Thoracic aorta (tissue), 2 donors: ENCODE data around the gene PRDM16. TPM values are rescaled to one million over a fixed set of nuclear protein-coding genes. Genes with fewer than 3 reads are reported as not detected.
"Not testable (repeated sequence)": the region's sequence is repeated elsewhere in the genome, so short reads cannot be mapped to it uniquely, and the experiment has no call there.

Experiments used
- ATAC-seq: fragments of 150-250 bp; one replicate; pipeline ENCODE4 v1.8.0; 2017; ENCODE audit warnings: low read depth; ENCODE audit not compliant: insufficient number of reproducible peaks, low FRiP score
- DNase-seq: peaks from one replicate; pipeline ENCODE4 v3.0.0-alpha.2; 2020; ENCODE audit warnings: low spot score
- H3K27ac ChIP-seq, 2 donors: fragments of 200-600 bp; sonication (generic); 1 replicate in 1 of 2; 2 replicates in 1 of 2; pipeline ENCODE4 v1.5.1; 2016; ENCODE audit warnings: mild to moderate bottlenecking in 2 of 2, moderate library complexity in 2 of 2
- H3K27me3 ChIP-seq: fragments of 200-600 bp; sonication (generic); replicated peaks from 2 replicates; pipeline ENCODE4 v1.6.0; 2016; ENCODE audit warnings: mild to moderate bottlenecking; ENCODE audit not compliant: insufficient read depth
- H3K36me3 ChIP-seq: fragments of 200-600 bp; sonication (generic); one replicate; pipeline ENCODE4 v1.5.1; 2016
- H3K4me1 ChIP-seq, 2 donors: fragments of 200-600 bp; sonication (generic); 1 replicate in 1 of 2; 2 replicates in 1 of 2; pipeline versions ENCODE4 v1.5.1 to v1.6.0; 2016; ENCODE audit warnings: low read depth in 2 of 2, mild to moderate bottlenecking in 1 of 2; ENCODE audit not compliant: control insufficient read depth in 1 of 2
- H3K4me3 ChIP-seq: fragments of 200-600 bp; sonication (generic); 2 replicates; pipeline ENCODE4 v1.5.1; 2016; ENCODE audit warnings: mild to moderate bottlenecking
- H3K9me3 ChIP-seq: fragments of 200-600 bp; sonication (generic); 2 replicates; pipeline ENCODE4 v1.5.1; 2016
- CTCF ChIP-seq: fragments of 200-600 bp; sonication (generic); IDR thresholded peaks from one replicate; pipeline ENCODE4 v1.5.1; 2019; ENCODE audit warnings: antibody characterized with exemption
- total RNA-seq, 2 donors: library from RNA; depleted of rRNA; stranded (reverse); fragments of >200 nt; gene quantifications; one replicate each; pipeline versions ENCODE4 v1.1.0 to v1.2.3, GENCODE V29; 2016

The PRDM16 gene
- total RNA-seq, 2 donors from 2014 or later, result 68.9 to 85.4 TPM

DNA sequence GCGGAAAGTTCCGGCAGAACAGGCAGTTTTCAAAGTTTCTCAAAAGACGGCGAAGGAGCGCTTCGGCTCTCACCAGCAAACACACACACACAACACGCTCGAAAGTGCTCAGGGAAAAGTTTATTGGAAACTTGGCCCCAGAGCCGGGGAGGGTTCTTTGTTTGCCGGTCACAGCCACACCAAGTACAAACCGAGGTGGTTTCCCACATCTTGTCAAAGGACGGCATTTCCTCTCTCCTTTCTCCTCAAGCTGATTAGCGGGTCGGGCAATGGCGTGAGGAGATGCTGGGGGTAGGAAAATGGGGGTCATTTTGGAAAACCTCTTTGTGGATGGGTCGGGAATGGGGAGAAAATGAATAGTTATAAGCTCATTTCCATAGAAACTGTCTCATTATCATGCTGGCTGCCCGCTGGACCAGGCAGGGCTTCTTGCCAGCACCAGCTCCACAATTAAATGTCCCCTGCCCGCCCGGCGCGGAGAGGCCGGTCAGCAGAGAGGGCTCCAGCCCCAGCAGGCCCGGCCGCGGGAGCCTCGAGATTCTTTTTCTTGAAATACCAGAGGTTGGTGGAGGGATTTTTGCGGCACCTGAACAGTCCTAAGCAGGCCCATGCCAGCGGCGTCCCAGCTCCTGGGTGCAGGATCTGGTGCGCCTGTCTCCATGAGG is 92.3 kb downstream of the PRDM16 start:
- ATAC-seq, result no peak
- no peak for DNase-seq

DNA sequence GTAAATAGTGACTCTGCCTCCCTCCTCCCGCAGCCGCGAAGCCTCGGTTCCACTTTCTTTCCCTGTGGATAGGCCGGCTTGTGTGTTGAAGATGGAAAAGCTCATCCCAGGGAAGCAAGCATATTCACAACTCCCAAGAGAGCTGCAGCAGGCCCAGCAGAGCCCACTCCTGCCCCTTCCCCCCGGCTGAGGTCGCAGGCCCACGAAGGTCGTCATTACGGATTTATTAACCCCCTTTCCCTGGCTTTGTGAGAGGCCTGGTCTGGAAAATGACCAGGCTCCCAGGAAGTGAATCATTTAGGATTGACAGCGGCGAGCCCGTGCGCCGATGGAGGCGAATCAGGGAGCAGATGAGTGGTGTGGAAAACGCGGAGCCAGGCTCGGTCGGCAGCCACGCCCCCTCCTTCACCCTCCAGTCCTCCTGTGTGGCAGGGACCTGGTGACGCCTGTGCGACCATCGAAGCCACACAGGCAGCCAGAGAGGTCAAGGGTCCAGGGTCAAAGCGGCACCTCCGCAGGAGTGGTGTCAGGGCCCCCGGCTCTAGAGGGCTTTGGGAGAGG is 93.4 kb downstream of the PRDM16 start:
- ATAC-seq, result no peak
- H3K36me3 ChIP-seq, result no peaks in the 10 kb centered on the region
- H3K27ac ChIP-seq, result peak overlapping the region; percentile 73 to 78
- no peaks in the 10 kb centered on the region for H3K9me3 ChIP-seq
- H3K4me1 ChIP-seq, result peaks cover 0 to 49% of the 10 kb centered on the region in 2 donors
- no peak for DNase-seq
- no peak overlapping the region for H3K4me3 ChIP-seq
- no peak for TF ChIP-seq CTCF
- no peaks in the 10 kb centered on the region for H3K27me3 ChIP-seq

More for the DNA sequence above, 92.3 kb downstream of the PRDM16 start:
- H3K4me3 ChIP-seq, result peak overlapping the region; percentile 50
- H3K36me3 ChIP-seq, result no peaks in the 10 kb centered on the region
- no peaks in the 10 kb centered on the region for H3K27me3 ChIP-seq
- peak overlapping the region; percentile 73 to 78 for H3K27ac ChIP-seq
- TF ChIP-seq CTCF, result no peak
- peaks cover 7 to 57% of the 10 kb centered on the region in 2 donors for H3K4me1 ChIP-seq
- H3K9me3 ChIP-seq, result no peaks in the 10 kb centered on the region

DNA sequence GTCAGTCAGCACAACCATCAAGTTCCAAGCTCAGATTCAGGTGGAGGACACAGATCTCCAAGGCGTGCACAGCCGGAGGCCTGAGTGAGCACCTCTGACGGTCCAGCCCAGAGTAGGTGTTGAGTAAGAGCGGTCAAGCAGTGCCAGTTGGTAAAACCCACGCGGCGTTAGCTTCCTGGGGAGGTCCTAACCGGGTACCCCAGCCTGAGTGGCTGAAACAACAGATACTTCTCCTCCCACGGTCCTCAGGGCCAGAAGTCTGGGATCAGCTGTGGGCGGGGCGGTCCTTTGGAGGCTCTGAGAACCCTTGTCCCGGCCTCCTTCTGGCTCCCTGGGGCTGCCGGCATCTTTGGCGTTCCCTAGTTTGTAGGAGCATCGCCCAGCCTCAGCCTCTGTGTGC is 94.4 kb downstream of the PRDM16 start:
- no peaks in the 10 kb centered on the region for H3K27me3 ChIP-seq
- peaks cover 0 to 49% of the 10 kb centered on the region in 2 donors for H3K4me1 ChIP-seq
- no peak for TF ChIP-seq CTCF
- no peaks in the 10 kb centered on the region for H3K9me3 ChIP-seq
- H3K27ac ChIP-seq, result peak overlapping the region; percentile 45 to 56
- peak overlapping the region; percentile 13 for H3K4me3 ChIP-seq
- ATAC-seq (peak; percentile 31), DNase-seq (no peak)
- H3K36me3 ChIP-seq, result no peaks in the 10 kb centered on the region

GRCh38 chr1:3164671-3165070 is 95.7 kb downstream of the PRDM16 start:
- DNase-seq (no peak), ATAC-seq (no peak)
- no peak for TF ChIP-seq CTCF
- Histone ChIP-seq H3K9me3 (no peaks in the 10 kb centered on the region), H3K4me3 (no peak overlapping the region), H3K27me3 (no peaks in the 10 kb centered on the region), H3K27ac (peak overlapping the region; percentile 45 to 56), H3K36me3 (no peaks in the 10 kb centered on the region), H3K4me1 (peaks cover 0 to 62% of the 10 kb centered on the region in 2 donors)

DNA sequence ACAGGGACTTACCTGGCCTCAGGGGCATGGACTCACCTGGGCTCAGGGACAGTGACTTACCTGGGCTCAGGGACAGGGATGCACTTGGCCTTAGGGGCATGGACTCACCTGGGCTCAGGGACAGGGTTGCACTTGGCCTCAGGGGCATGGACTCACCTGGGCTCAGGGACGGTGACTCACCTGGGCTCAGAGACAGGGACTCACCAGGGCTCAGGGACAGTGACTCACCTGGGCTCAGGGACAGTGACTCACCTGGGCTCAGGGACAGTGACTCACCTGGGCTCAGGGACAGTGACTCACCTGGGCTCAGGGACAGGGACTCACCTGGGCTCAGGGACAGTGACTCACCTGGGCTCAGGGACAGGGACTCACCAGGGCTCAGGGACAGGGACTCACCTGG is 96.2 kb downstream of the PRDM16 start:
- not testable (repeated sequence) for ATAC-seq, DNase-seq, H3K27me3 ChIP-seq, H3K4me3 ChIP-seq, H3K36me3 ChIP-seq, H3K9me3 ChIP-seq
- Histone ChIP-seq H3K27ac (peak overlapping the region; percentile 45 to 56), H3K4me1 (peaks cover 5 to 67% of the 10 kb centered on the region in 2 donors)
